DMS79 (cell line): ENCODE measurements around the gene LNP1.
A peak's percentile ranks its signal among the peaks of the same experiment; 100 is the strongest.
"Not testable (repeated sequence)": the region's sequence is repeated elsewhere in the genome, so short reads cannot be mapped to it uniquely, and the experiment has no call there.

Experiments
- DNase-seq: peaks from one replicate; lab custom pipeline; 2025; lab: John Stamatoyannopoulos, UW

The LNP1 gene

DNA sequence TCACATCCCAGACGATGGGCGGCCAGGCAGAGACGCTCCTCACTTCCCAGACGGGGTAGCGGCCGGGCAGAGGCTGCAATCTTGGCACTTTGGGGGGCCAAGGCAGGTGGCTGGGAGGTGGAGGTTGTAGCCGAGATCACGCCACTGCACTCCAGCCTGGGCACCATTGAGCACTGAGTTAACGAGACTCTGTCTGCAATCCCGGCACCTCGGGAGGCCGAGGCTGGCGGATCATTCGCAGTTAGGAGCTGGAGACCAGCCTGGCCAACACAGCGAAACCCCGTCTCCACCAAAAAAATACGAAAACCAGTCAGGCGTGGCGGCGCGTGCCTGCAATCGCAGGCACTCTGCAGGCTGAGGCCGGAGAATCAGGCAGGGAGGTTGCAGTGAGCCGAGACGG is 77.2 kb downstream of the LNP1 start:
- DNase-seq, result not testable (repeated sequence)

DNA sequence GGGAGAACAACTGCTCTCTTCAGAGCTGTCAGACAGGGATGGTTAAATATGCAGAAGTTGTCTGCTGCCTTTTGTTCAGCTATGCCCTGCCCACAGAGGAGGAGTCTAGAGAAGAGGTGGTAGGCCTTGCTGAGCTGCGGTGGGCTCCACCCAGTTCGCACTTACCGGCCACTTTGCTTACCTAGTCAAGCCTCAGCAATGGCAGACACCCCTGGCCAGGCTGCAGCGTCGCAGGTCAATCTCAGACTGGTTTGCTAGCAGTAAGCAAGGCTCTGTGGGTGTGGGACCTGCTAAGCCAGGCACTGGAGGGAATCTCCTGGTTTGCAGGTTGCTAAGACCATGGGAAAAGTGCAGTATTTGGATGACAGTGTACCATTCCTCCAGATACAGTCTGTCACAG is 78.7 kb downstream of the LNP1 start:
- no peak for DNase-seq

DNA sequence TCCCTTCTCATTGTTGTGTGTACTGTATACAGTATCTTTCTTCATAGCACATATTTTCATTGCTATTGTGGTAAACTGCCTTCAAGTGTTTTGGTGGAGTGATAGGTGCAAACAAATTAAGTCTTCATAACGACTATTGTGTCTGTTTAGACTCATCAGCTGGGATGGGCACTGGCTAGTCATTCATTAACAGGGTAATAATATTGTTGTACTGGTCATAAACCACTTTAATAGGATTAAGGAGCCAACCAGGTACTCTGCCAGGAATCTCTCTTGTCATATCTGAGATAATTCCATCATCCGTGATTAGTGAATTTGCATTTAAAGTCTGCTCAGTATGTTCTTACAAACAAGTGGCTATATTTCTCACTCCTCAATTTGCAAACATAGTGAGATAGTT is 80.8 kb downstream of the LNP1 start:
- no peak for DNase-seq

DNA sequence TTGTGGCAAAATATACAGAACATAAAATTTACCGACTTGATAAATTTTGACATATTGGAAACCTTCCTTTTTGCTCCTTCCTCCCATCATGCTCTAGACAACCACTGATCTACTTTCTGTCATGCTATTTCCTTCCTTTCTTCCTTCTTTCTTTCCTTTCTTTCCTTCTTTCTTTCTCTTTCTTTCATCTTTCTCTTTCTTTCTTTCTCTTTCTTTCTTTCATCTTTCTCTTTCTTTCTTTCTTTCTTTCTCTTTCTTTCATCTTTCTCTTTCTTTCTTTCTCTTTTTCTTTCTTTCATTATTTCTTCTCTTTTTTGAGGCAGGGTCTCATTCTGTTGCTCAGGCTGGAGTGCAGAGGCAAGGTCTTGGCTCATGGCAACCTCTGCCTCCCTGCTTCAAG is 82.2 kb downstream of the LNP1 start:
- DNase-seq, result no peak

DNA sequence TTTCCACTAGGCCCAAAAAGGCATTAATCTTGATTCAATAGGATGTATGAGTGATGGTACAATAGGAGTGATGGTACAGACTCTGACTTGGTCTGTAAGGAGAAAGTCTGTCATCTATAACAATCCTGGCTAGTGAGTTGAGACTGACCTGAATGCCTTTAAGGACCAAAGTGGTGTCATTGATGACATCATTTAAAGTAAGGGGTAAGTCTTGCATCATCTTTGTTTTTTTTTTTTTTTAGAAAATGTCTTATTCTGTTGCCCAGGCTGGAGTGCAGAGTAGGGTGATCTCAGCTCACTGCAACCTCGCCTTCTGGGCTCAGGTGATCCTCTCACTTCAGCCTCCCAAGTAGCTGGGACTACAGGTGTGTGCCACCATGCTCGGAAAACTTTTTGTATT is 85.5 kb downstream of the LNP1 start:
- no peak for DNase-seq

DNA sequence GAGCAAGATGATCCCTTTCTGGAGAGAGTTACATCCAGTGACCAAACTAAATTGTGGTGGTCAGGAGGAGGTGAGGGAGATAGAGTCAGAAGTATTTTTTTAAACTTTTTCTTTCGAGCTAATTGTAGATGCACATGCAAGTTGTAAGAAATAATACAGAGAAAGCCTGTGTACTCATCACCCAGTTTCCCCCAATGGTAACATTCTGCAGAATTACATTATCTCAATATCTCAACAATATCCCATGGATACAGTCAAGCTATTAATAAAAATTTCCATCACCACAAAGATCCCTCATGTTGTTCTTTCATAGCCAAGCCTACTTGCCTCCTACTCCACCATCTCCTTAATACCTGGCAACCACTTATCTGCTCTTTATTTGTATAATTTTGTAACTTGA is 87.8 kb downstream of the LNP1 start:
- DNase-seq, result no peak

DNA sequence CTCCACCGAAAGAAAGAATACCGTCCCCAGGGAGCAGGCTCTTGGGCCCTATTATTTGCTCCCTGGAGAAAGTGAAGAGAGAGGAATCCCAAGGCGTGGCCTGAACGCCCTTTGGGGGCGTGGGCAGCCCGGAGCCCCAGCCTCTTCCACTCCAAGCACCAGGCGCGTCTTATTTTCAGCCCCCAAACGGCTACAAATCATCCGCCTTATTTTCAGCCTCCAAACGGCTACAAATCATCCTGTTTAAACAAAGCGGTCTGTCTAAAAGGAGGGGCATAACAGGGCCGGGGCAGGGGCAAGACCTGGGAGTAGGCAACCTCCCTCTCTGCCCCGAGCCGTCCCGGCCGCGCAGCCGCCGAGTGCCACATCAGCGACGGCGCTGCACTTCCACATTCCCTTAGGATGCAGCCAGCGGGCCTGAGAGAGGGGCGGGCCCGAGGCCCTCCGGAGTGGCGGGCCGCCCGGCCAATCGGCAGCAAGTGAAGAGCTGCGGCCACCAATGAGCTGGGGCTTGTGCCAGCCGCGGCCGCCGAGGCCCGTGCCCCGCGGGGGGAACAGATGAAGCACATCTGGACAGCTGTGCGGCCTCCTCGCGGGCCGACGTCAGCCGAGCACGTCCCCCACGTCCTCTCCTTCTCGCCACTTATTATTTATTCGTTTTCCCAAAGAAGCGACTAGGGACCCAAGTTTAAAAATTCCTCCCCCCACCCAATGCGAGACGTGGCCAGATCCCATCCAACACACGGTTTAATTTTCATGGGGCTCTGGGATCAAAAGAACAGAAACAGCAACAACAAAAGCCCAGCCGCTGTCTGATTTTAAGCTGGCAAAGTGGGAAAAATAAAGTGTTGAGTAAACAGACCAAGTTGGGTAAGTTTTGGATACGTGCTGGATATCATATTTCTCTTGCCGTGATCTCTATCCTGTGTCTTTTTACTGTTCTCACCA is 91.0 kb downstream of the LNP1 start, which contains the start of gene TMEM45A:
Gene TMEM45A, plus strand, starts transcription at position 561 of the 948 bp plus-strand sequence. CDS start 62,593 bp downstream, outside the sequence.
- DNase-seq, result peak; percentile 71

DNA sequence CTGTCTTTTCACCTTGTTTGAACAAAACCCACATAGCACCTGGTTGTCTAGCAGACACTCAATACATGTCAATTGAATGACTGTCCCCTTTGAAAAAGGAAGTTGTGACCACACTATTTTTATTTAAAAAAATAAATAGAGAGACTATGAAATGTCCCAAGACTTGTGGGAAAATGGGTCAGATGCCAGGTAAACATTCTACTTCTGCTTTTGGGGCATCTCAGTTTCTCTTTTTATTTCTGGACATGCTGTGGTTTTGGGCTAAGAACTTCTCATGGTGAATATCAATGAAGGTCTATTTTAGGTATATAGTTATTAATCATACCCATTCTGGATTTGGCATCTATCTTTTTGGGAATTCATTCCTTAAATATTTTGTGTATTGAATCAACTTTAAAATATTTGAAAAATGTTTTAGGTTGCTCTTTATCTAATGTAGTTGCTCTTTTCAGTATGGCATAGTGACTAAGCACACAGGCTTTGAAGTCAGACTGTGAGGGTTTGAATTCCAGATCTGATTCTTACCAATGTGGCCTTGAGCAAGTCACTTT is 95.4 kb downstream of the LNP1 start:
- DNase-seq, result no peak

DNA sequence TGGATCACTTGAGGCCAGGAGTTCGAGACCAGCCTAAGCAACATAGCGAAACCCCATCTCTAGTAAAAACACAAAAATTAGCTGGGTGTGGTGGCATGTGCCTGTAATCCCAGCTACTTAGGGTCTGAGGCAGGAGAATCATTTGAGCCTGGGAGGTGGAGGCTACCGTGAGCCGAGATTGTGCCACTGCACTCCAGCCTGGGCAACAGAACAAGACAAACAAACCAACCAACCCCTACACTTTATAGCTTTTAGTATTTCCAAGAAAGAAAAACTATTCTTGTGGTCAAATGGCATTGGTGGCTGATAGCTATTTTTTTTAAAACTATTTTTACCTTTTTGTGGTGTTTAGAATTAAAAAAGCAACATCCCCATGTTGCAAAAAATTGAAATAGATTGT is 98.3 kb downstream of the LNP1 start:
- no peak for DNase-seq

DNA sequence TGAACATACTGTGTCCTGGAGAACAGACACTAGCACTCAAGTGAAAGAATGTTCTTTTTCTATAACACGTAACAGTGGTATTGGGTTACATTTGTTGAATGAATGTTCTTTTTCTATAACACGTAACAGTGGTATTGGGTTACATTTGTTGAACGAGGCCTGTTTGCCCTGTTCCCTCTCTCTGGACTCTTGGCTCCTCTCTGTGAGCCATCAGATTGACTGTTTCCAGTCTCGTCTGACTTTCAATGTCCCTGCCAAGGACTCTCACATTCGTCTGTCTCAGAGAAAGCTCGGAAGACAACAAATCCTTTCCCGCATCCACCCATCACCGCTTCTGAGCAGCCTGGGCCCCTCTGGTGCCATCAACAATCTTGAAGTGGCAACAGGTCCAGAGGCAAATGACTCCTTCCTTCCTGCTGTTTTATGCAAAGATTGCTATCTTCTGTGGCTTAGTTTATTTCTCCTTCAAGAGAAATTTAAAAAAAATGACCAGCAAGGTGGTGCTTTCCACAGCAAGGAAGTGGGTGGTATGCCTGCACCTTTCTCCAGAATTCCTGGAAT is 99.1 kb downstream of the LNP1 start:
- DNase-seq, result no peak

DNA sequence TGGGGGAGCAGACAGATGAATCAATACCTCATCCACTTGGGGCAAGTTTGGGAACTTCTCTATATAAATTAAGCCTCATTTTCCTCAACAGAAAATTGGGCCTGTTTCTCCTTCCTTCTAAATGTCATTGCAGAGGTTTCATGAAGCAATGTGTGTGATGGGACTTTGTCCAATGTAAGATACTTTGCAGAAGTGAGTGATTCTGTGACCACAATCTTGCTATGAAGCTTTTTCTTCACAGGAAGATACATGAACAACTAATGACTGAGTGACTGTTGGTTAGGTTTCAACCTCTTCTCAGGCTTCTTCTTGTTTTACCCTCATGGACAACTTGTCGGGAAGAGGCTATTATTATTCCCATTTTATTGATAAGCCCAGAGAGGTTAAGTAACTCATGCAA is 102.1 kb downstream of the LNP1 start:
- DNase-seq, result no peak
